COLO829 (cell line): ENCODE measurements around the gene UBE2E2.

Experiments
- DNase-seq: peaks from one replicate; pipeline ENCODE4 v3.0.0; 2012; ENCODE audit warnings: low spot score

UBE2E2 gene

DNA sequence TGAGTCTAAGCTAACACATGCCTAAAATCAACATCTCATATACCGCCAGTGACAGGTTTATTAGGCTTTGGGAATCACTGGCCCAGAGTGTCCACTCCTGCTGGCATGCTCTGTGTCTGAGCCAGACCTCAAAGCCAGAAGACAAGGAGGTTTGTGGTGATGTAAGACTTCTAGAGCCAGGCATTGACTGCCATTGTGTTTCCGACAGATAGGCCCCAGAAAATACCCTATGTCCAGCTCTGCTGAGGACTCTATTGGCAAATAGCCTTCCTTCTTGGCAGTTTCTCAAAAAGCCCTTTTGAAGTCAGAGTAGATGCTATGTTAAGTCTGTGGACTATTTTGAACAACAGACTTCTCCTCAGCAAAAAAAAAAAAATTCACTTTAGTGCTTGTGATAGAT, 420.7 kb downstream of the UBE2E2 start:
- DNase-seq: no peak

DNA sequence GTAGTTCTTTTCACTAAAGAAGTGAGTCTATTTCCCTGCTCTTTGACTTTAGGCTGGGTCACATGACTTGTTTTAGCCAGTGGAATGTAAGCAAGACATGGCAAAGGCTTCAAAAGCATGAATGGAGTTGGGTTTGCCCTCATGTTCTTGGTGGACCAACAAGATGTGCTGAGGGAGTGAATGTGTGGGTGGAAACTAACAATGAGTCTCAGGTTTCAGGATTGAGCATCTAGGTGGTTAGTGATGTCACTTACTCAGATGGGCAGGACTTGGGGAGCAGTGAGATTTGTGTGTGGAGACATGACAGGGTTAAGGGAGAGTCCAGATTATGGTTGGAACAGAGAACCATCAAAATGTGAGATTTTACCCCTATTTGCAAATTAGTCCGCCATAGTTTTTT, 421.2 kb downstream of the UBE2E2 start:
- no peak for DNase-seq

DNA sequence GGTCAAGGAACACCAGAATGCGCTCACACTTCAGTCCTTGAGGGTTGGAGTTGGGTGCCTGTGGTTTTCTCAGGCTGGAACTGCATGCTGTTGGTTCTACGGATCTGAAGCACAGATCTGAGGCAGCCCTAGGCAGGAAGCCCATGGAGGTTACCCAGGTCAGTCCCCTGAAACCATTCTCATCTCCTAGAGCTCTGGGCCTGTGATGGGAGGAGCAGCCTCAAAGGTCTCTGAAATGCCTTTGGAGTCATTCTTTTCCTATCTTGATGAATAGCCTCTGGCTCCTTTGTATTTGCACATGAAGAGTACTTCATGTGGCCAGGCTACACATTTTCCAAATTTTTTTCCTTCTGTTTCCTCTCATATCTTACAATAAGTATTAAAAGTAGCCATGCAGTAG, 423.3 kb downstream of the UBE2E2 start:
- DNase-seq: no peak

DNA sequence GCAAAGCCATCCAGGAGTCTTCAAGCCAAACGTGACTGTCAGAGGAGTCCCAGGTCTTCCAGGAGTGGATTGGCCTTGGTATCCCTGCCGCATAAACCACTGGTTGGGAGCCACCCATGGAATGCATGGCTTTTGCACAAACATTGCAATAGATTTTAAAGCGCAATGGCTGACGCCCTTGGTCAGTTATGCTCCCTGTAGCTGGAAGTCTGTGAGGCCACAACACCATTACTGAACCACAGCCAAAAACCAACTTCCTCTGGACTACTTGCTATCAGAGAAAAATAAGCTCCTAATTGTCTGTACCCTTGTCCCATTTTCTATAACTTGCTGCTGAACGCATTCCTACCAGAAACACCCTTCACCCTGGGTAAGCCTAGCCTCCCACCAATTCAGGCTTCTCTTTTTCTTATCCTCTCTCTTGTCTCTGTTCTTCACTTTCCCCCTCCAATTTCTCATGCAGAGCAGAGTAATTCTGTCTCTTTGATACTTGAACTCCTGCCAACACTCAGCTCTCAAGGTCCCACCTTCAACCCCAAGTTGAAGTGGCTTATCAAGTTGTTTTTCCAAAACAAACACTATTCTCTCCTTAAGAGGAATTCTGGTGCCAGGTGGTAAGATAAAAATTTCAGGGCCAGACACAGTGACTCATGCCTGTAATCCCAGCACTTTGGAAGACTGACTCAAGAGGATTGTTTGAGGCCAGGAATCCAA, 426.2 kb downstream of the UBE2E2 start:
- DNase-seq: no peak

DNA sequence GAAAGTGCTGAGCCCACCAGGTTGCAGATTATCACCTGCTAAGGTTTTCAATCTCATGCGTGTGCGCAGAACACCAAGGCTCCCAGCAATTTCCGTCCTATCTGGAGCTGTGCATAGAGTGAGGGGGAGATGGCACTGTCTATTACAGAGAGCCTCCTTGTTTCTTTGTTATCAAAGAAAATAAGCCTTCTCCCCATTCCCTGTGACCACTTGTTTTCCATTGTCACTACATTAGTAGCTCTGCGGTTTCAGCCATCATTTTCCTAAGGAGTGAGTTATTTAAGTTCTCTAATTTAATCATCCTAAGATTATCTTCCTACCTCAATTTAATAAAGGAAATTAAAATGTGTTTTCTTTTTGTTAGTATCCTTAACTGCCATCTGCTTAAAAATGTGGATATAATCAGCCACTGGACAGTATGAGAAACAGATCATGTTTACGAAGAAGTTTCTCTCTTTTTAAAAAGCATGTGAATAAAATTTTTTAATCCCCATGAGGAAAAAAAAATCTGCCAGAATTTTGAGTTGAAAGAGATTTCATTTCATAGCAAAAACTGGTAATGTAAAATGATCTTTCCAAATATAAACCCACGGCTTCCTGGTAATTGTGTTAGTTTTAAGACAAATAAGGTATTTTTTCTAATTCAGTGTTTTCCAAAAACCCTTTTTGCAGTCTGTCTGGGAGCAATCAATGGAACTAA, 430.3 kb downstream of the UBE2E2 start:
- no peak for DNase-seq

DNA sequence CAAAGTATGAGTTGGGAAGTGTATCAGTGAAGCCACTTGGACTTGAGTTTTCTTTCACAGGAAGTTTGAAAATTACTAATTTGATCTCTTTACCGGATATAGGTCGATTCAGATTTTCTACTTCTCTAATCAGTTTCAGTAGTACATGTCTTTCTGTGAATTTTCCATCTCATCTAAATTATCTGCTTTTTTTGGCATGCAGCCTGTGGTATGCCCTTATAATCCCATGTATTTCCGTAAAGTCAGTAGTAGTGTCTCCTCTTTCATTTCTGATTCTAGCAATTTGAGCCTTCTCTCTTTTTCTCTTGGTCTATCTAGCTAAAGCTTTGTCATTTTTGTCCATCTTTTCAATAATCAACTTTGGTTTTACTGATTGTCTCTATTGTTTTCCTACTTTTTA, 434.2 kb downstream of the UBE2E2 start:
- DNase-seq: no peak

DNA sequence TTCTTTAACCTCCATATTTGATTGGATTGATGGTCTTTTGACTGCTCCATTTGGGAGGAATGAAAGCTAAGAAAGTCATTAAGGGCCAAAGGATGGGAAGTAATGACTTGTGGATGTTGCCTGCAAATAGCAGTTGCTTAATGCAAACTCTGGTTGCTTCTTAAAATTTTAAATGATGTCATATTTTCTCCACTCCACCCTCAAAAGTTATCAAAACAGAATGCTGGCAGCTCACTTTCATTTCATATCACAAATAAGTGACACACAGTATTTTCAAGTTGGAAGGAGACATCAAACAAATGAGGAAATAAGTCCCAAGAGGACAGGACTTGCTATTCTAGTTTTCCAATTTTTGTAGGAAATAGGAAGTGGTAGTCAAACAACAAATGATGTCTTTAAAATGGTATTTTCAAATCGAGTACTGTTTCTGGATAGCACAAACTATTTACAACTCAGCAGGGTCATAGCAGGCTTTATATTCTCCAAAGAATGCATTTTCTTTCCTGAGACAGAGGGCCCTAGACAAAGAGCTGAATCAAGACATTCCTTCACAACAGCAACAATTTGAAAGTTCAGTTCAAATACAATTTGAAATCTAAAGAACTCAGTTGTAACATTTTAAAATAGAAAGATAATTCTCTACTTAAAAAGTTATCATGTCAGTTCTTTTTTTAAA, 437.5 kb downstream of the UBE2E2 start:
- DNase-seq: no peak
